WTC11 (cell line): ENCODE measurements around the gene STX18.

Experiments used
- CREB1 ChIP-seq: sonication (generic); formaldehyde crosslinking; IDR thresholded peaks from 2 replicates; pipeline ENCODE4 v1.8.0; 2023; ENCODE audit warnings: mild to moderate bottlenecking, missing genetic modification reagents
- CREM ChIP-seq: sonication (generic); formaldehyde crosslinking; IDR thresholded peaks from 2 replicates; pipeline ENCODE4 v1.8.1; 2022; ENCODE audit warnings: mild to moderate bottlenecking, missing genetic modification reagents, moderate library complexity
- ESRRA ChIP-seq: sonication (generic); formaldehyde crosslinking; IDR thresholded peaks from 2 replicates; pipeline ENCODE4 v1.8.1; 2022; ENCODE audit warnings: mild to moderate bottlenecking, missing genetic modification reagents, borderline replicate concordance
- FOXK1 ChIP-seq: sonication (generic); formaldehyde crosslinking; IDR thresholded peaks from 2 replicates; pipeline ENCODE4 v1.8.0; 2022; ENCODE audit warnings: mild to moderate bottlenecking, moderate library complexity, missing genetic modification reagents
- GABPB1 ChIP-seq: sonication (generic); formaldehyde crosslinking; IDR thresholded peaks from 2 replicates; pipeline ENCODE4 v1.8.1; 2023; ENCODE audit warnings: mild to moderate bottlenecking, missing genetic modification reagents
- HMGA2 ChIP-seq: fragments of 250-450 bp; sonication (Bioruptor Pico); IDR thresholded peaks from 2 replicates; pipeline ENCODE4 v1.4.0; 2021; ENCODE audit warnings: mild to moderate bottlenecking, moderate library complexity
- NFE2L1 ChIP-seq: sonication (generic); formaldehyde crosslinking; IDR thresholded peaks from 2 replicates; pipeline ENCODE4 v1.8.1; 2023; ENCODE audit warnings: missing genetic modification reagents
- SP1 ChIP-seq: sonication (generic); formaldehyde crosslinking; conservative IDR thresholded peaks from 2 replicates; pipeline ENCODE4 v1.8.1; 2022; ENCODE audit warnings: missing genetic modification reagents
- TF ChIP-seq, protein P1 (sequence below): fragments of 200-600 bp; IDR thresholded peaks from 2 replicates; pipeline ENCODE4 v1.8.0; 2022; ENCODE audit warnings: antibody characterized with exemption
- TF ChIP-seq, protein P2 (sequence below): sonication (generic); formaldehyde crosslinking; IDR thresholded peaks from 2 replicates; pipeline ENCODE4 v1.8.1; 2022; ENCODE audit warnings: mild to moderate bottlenecking, moderate library complexity, missing genetic modification reagents
- TF ChIP-seq, protein P3 (sequence below): sonication (generic); formaldehyde crosslinking; IDR thresholded peaks from 2 replicates; pipeline ENCODE4 v1.8.1; 2022; ENCODE audit warnings: low read depth, missing genetic modification reagents, borderline replicate concordance
- TF ChIP-seq, protein P4 (sequence below): sonication (generic); formaldehyde crosslinking; IDR thresholded peaks from 2 replicates; pipeline ENCODE4 v1.8.1; 2023; ENCODE audit warnings: mild to moderate bottlenecking, missing genetic modification reagents

DNA sequence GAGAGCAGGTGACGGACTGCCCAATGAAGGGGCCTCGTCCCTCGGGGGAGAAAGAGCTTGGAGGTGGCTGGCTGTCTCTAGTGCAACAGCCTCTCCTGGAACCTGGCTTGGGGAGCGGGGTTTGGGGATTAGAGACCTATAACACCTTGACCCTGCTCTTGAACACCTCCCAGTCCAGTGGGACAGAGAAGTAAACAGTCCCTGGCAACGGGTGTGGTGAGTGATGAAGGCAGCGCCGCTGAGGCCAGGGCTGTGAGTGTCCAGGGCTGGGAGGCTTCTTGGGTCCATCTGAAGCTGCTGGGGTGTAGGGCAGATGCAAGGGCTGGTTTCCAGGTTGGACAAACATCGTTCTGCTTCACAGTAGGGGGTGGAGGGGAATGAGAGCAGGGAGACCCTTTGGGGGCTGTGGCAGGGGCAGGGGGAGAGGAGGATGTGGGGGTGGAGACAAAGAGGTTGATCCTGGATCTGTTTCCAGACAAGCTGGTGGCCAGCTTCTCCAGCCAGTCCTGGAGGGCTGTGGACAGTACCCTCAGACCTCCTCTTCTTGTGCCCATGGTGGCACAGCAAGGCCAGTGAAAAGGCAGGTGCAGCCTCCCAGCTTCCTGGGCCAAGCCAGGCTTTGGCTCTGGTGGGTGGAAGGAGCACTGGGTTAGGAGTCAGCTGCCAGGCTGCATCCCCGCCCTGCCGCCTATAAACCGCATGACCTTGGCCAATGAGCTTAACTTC is 151.2 kb downstream of the STX18 start:
- no peak for TF ChIP-seq SP1
- TF ChIP-seq, protein P1, sequence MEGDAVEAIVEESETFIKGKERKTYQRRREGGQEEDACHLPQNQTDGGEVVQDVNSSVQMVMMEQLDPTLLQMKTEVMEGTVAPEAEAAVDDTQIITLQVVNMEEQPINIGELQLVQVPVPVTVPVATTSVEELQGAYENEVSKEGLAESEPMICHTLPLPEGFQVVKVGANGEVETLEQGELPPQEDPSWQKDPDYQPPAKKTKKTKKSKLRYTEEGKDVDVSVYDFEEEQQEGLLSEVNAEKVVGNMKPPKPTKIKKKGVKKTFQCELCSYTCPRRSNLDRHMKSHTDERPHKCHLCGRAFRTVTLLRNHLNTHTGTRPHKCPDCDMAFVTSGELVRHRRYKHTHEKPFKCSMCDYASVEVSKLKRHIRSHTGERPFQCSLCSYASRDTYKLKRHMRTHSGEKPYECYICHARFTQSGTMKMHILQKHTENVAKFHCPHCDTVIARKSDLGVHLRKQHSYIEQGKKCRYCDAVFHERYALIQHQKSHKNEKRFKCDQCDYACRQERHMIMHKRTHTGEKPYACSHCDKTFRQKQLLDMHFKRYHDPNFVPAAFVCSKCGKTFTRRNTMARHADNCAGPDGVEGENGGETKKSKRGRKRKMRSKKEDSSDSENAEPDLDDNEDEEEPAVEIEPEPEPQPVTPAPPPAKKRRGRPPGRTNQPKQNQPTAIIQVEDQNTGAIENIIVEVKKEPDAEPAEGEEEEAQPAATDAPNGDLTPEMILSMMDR: no peak
- TF ChIP-seq, protein P2, sequence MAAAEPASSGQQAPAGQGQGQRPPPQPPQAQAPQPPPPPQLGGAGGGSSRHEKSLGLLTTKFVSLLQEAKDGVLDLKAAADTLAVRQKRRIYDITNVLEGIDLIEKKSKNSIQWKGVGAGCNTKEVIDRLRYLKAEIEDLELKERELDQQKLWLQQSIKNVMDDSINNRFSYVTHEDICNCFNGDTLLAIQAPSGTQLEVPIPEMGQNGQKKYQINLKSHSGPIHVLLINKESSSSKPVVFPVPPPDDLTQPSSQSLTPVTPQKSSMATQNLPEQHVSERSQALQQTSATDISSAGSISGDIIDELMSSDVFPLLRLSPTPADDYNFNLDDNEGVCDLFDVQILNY (CRISPR knock-in tag): no peak
- no peak for TF ChIP-seq ESRRA
- no peak for TF ChIP-seq CREB1
- TF ChIP-seq HMGA2 (CRISPR knock-in tag): no peak
- no peak for TF ChIP-seq GABPB1 (CRISPR knock-in tag)
- TF ChIP-seq, protein P3, sequence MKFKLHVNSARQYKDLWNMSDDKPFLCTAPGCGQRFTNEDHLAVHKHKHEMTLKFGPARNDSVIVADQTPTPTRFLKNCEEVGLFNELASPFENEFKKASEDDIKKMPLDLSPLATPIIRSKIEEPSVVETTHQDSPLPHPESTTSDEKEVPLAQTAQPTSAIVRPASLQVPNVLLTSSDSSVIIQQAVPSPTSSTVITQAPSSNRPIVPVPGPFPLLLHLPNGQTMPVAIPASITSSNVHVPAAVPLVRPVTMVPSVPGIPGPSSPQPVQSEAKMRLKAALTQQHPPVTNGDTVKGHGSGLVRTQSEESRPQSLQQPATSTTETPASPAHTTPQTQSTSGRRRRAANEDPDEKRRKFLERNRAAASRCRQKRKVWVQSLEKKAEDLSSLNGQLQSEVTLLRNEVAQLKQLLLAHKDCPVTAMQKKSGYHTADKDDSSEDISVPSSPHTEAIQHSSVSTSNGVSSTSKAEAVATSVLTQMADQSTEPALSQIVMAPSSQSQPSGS (CRISPR knock-in tag): no peak
- TF ChIP-seq CREM (CRISPR knock-in tag): no peak
- TF ChIP-seq FOXK1 (CRISPR knock-in tag): no peak
- no peak for TF ChIP-seq NFE2L1 (CRISPR knock-in tag)
- TF ChIP-seq, protein P4, sequence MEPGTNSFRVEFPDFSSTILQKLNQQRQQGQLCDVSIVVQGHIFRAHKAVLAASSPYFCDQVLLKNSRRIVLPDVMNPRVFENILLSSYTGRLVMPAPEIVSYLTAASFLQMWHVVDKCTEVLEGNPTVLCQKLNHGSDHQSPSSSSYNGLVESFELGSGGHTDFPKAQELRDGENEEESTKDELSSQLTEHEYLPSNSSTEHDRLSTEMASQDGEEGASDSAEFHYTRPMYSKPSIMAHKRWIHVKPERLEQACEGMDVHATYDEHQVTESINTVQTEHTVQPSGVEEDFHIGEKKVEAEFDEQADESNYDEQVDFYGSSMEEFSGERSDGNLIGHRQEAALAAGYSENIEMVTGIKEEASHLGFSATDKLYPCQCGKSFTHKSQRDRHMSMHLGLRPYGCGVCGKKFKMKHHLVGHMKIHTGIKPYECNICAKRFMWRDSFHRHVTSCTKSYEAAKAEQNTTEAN (CRISPR knock-in tag): no peak
